ENCODE measurements around the gene NTNG2.

DNA sequence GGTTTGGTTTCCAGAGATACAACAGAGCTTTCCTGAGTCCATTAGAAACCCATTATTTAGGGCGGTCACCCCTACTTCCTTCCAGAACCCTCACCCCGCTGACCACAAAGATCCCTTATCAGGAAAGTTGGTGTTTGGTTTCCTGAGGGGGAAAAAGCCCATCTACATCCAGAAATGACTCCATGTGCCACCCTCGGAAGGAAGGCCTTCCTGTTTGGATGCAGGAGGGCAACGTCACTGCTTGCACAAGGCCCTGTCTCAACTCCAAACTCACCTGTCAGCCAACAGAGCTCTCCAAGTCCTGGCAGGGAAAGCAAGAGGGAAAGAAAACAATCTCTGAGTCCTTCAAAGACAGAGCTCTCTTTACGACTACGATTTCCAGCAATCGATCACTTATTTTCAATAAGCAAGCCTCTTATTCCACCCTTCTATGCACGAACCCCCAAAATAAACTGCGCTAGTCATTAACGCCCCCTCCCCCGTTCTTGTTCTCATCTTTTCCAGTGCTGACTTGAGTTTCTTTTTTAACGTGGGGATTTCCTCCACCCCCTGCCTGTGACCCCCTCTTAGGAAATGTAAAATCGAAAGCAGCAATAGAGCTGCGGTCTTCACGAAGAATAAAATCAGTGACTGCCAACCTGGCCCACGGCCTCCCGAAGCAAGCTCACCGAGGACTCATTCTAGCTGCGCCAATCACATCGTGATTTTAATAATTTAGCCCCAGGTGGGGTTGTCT lies 35.7 kb upstream of the NTNG2 start:
- TF ChIP-seq POLR2A (IDR thresholded peaks at IDR 0.05; ENCODE audit: low read depth, low read length) (no peak), POLR2AphosphoS5 (IDR thresholded peaks at IDR 0.05; ENCODE audit: low read depth, low read length) (no peak)
